Stimulated activated CD8-positive, alpha-beta memory T cell treated with anti-CD3 and anti-CD28 coated beads, Interleukin-12 subunit alpha, Interleukin-12 subunit beta, amount 100 ng/mL, for 24 hours (primary cell): ENCODE results near the gene PDSS2.
"Not testable (repeated sequence)": the region's sequence is repeated elsewhere in the genome, so short reads cannot be mapped to it uniquely, and the experiment has no call there.

Source experiments
- DNase-seq: peaks from one replicate; pipeline ENCODE4 v3.0.0-alpha.2; 2020; ENCODE audit errors: extremely low read depth

The PDSS2 gene

GRCh38 chr6:107118540-107118939 lies 340.8 kb downstream of the PDSS2 start:
- DNase-seq, result not testable (repeated sequence)

GRCh38 chr6:107116931-107117330 lies 342.4 kb downstream of the PDSS2 start:
- DNase-seq, result no peak

- DNase-seq, result no peak
Measured at GRCh38 chr6:107116328-107116892, 343.0 kb downstream of the PDSS2 start.

GRCh38 chr6:107115695-107116327 lies 343.6 kb downstream of the PDSS2 start:
- DNase-seq, result no peak

- no peak for DNase-seq
Measured at GRCh38 chr6:107114926-107115694, 344.3 kb downstream of the PDSS2 start, which contains the start of gene BEND3. Gene BEND3 (minus strand): TSS chr6:107115515. CDS start chr6:107099285, 16,230 bp downstream.

- DNase-seq, result peak; percentile 31
Measured at GRCh38 chr6:107114213-107114925, 345.0 kb downstream of the PDSS2 start.

GRCh38 chr6:107110200-107110599 lies 349.2 kb downstream of the PDSS2 start:
- no peak for DNase-seq

GRCh38 chr6:107108201-107108890 lies 351.0 kb downstream of the PDSS2 start:
- DNase-seq, result no peak

- DNase-seq, result no peak
Measured at GRCh38 chr6:107107791-107108190, 351.6 kb downstream of the PDSS2 start.

GRCh38 chr6:107106165-107106564 lies 353.2 kb downstream of the PDSS2 start:
- no peak for DNase-seq

GRCh38 chr6:107105511-107106116 lies 353.8 kb downstream of the PDSS2 start:
- no peak for DNase-seq

- no peak for DNase-seq
Measured at GRCh38 chr6:107103082-107103481, 356.3 kb downstream of the PDSS2 start.
